HFFc6 (cell line): Measurements from ENCODE around the gene PDPN. TPM values are rescaled to one million over a fixed set of nuclear protein-coding genes. Genes with fewer than 3 reads are reported as not detected.

Experiments
- DNase-seq: peaks from one replicate; pipeline ENCODE4 v3.0.0-alpha.2; 2018
- H3K27ac Mint-ChIP-seq: 2 replicates; pipeline ENCODE4 v1.8.0; 2020; ENCODE audit warnings: mild to moderate bottlenecking, mixed read lengths
- H3K27me3 Mint-ChIP-seq: 2 replicates; pipeline ENCODE4 v1.8.0; 2021; ENCODE audit warnings: mild to moderate bottlenecking, moderate library complexity, mixed read lengths; ENCODE audit not compliant: insufficient read depth
- H3K36me3 Mint-ChIP-seq: 2 replicates; pipeline ENCODE4 v1.8.0; 2021; ENCODE audit warnings: low read depth, mixed read lengths
- H3K4me1 Mint-ChIP-seq: 2 replicates; pipeline ENCODE4 v1.8.0; 2020; ENCODE audit warnings: low read depth, mixed read lengths
- H3K4me3 Mint-ChIP-seq: 2 replicates; pipeline ENCODE4 v1.8.0; 2020; ENCODE audit warnings: mild to moderate bottlenecking, moderate library complexity, mixed read lengths
- H3K9me3 Mint-ChIP-seq: 2 replicates; pipeline ENCODE4 v1.8.0; 2020; ENCODE audit warnings: mild to moderate bottlenecking, mixed read lengths
- long read RNA-seq: library from polyadenylated mRNA; unstranded; transcript quantifications from one replicate; pipeline ENCODE4 v2.0.0, GENCODE V29; 2019
- total RNA-seq, 6 experiments: library from RNA; stranded (reverse); fragmentation: NEBNext Ultra II Directional; extraction: Animal tissue kit (Norgen Biotek cat#: 25700); gene quantifications; 2 replicates in 1 of 6; 3 replicates in 5 of 6; pipeline ENCODE4 v1.2.3, GENCODE V29; 2021
- TF ChIP-seq, protein P1 (sequence below): fragments of 200-600 bp; sonication (generic); IDR thresholded peaks from 2 replicates; pipeline ENCODE4 v1.5.0; 2021; ENCODE audit warnings: antibody characterized with exemption, mild to moderate bottlenecking

The PDPN gene, protein sequence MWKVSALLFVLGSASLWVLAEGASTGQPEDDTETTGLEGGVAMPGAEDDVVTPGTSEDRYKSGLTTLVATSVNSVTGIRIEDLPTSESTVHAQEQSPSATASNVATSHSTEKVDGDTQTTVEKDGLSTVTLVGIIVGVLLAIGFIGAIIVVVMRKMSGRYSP
- total RNA-seq = not detected
- long read RNA-seq = 0 reads

DNA sequence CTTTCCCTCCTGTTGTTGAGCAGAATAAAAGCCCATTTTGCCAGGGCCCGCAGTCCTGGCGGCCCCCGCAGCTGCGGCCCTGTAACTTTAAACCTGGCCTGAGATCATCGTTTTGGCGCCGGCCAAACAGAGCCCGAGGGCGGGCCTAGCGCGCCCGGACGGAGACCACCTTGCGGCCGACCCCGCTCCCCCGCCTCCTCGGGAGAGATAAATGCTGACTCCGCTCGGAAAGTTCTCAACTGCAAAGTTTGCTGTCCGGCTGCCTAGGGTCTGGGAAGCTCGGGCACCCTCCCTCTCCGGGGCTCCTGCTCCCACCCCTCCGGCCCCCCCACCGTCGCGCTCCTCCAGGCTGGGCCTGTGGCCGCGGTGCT lies at the start of gene PDPN:
PDPN (plus strand) TSS at position 238 of the 371 bp plus-strand sequence. CDS start 202 bp downstream, outside the sequence.
- Mint-ChIP-seq H3K9me3 (peaks cover 37% of the 10 kb centered on the region), H3K27ac (no peak within 1 kb of the TSS), H3K4me1 (no peaks in the 10 kb centered on the region), H3K4me3 (no peak within 1 kb of the TSS), H3K36me3 (peaks cover 4% of the 10 kb centered on the region; the same call in 1 of the 2 replicates), H3K27me3 (no peaks in the 10 kb centered on the region; the same call in 1 of the 2 replicates)
- DNase-seq = no peak
- TF ChIP-seq, protein P1, sequence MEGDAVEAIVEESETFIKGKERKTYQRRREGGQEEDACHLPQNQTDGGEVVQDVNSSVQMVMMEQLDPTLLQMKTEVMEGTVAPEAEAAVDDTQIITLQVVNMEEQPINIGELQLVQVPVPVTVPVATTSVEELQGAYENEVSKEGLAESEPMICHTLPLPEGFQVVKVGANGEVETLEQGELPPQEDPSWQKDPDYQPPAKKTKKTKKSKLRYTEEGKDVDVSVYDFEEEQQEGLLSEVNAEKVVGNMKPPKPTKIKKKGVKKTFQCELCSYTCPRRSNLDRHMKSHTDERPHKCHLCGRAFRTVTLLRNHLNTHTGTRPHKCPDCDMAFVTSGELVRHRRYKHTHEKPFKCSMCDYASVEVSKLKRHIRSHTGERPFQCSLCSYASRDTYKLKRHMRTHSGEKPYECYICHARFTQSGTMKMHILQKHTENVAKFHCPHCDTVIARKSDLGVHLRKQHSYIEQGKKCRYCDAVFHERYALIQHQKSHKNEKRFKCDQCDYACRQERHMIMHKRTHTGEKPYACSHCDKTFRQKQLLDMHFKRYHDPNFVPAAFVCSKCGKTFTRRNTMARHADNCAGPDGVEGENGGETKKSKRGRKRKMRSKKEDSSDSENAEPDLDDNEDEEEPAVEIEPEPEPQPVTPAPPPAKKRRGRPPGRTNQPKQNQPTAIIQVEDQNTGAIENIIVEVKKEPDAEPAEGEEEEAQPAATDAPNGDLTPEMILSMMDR = no peak

DNA sequence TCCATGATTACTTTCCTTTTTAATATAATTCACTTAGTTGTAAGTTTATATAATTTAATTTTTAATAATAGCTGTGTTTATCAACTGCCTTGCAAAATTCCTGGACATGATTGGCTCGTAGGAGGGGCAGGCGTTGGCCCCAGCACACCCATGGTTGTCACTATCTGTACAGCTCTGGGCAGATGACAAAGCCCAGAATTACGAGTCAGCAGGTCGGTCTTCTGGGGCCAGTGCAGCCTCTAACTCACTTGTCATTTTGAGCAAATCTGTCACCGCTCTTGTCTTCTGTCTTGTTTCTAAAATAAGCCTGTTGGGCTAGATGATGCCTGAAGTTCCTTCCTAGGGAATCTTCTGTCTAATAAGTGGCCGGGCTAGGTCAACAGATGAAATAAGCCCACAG lies 48.4 kb upstream of the PDPN start:
- TF ChIP-seq, protein P1 = no peak
- no peak overlapping the region for H3K4me3 Mint-ChIP-seq
- no peak for DNase-seq
- peaks cover 50% of the 10 kb centered on the region for H3K9me3 Mint-ChIP-seq
- no peaks in the 10 kb centered on the region; the same call in none of the 2 replicates for H3K27me3 Mint-ChIP-seq
- peaks cover 4% of the 10 kb centered on the region; the same call in 1 of the 2 replicates for H3K36me3 Mint-ChIP-seq
- no peak overlapping the region for H3K27ac Mint-ChIP-seq
- H3K4me1 Mint-ChIP-seq = no peaks in the 10 kb centered on the region

DNA sequence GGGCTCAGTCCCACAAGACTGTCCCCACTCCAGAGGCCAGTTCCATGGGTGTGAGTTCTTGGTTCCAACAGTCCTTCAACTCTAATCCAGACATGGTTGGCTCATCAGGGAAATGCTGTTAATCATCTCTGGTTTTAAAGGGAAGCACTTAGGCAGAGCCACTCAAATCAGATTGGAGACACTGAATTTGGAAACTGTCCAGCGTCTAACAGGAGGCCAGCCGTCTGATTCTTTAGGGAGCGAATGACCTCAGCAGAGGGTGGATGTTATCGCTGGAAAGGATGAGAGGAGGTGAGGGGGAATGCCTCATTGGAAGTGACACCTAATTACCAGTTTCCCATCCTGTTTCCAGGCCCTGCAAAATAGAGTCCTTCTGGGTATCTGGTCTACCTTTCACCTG lies 47.1 kb upstream of the PDPN start:
- Mint-ChIP-seq H3K27me3 (no peaks in the 10 kb centered on the region; the same call in 1 of the 2 replicates), H3K9me3 (peaks cover 51% of the 10 kb centered on the region), H3K27ac (no peak overlapping the region), H3K4me3 (no peak overlapping the region), H3K36me3 (peaks cover 4% of the 10 kb centered on the region; the same call in 1 of the 2 replicates), H3K4me1 (no peaks in the 10 kb centered on the region)
- TF ChIP-seq, protein P1 = no peak
- DNase-seq = no peak

DNA sequence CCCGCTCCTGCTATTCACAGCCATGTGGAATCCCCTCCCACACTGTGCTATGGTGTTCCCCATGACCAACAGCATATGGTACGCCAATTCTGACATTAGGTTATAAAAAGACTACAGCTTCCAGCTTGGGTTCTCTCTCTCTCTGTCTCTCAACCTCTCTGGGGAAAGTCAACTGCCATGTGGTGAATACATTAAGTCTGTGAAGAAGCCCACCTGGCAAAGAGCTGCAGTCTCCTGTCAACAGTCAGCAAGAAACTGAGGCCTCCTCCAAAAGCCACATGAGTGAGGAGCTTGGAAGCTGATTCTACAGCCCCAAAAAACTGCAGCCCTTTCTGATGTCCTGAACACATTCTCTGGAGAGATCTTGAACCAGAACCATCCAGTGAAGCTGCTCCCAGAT lies 44.8 kb upstream of the PDPN start:
- no peak overlapping the region for H3K4me3 Mint-ChIP-seq
- H3K9me3 Mint-ChIP-seq = peaks cover 59% of the 10 kb centered on the region
- H3K27ac Mint-ChIP-seq = no peak overlapping the region
- no peaks in the 10 kb centered on the region; the same call in 1 of the 2 replicates for H3K27me3 Mint-ChIP-seq
- H3K36me3 Mint-ChIP-seq = peaks cover 4% of the 10 kb centered on the region; the same call in 1 of the 2 replicates
- no peaks in the 10 kb centered on the region for H3K4me1 Mint-ChIP-seq
- DNase-seq = no peak
- TF ChIP-seq, protein P1 = no peak

DNA sequence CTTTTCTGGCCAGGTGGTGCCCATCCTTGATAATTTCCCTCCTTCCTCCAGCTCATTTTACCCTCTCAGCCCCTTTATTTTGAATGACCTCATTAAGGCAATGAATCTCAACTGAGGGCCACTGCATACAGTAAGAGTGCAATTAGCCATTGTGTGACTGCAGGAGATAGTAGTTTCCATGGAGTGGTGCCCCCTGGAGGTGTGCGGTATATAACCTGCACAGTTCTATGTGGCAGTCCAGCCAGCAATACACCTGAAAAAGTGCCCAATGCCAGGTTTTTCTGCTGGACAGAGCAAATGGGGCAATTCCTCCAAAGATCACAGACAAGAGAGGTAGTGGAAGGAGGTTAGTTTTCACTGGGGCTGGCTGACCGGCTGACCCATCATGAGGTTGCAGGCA lies 43.9 kb upstream of the PDPN start:
- no peak for DNase-seq
- H3K4me3 Mint-ChIP-seq = no peak overlapping the region
- no peak overlapping the region for H3K27ac Mint-ChIP-seq
- no peaks in the 10 kb centered on the region for H3K4me1 Mint-ChIP-seq
- peaks cover 63% of the 10 kb centered on the region for H3K9me3 Mint-ChIP-seq
- no peaks in the 10 kb centered on the region; the same call in 1 of the 2 replicates for H3K27me3 Mint-ChIP-seq
- TF ChIP-seq, protein P1 = no peak
- H3K36me3 Mint-ChIP-seq = peaks cover 4% of the 10 kb centered on the region; the same call in 1 of the 2 replicates
